CD4-positive, alpha-beta memory T cell (primary cell): ENCODE results near the gene SCRN1. TPM values are rescaled to one million over a fixed set of nuclear protein-coding genes. Genes with fewer than 3 reads are reported as not detected.

Experiments
- CTCF ChIA-PET: fragments of 350-600 bp; sonication (Branson Sonifier 250); formaldehyde crosslinking; loops from one replicate; lab custom pipeline; 2021; ENCODE audit warnings: inconsistent platforms; ENCODE audit not compliant: partially characterized antibody; lab: Charles Lee
- POLR2A ChIA-PET: fragments of 350-600 bp; sonication (Branson Sonifier 250); formaldehyde crosslinking; loops from one replicate; lab custom pipeline; 2021; ENCODE audit not compliant: partially characterized antibody; lab: Charles Lee
- DNase-seq, 5 donors: peaks; one replicate each; pipeline versions ENCODE4 v3.0.0 to v3.0.0-alpha.2; 2020 to 2022; ENCODE audit warnings: mixed read lengths in 1 of 5
- H3K27ac ChIP-seq: one replicate; pipeline ENCODE4 v1.7.0; 2013; ENCODE audit warnings: low read depth, low read length
- H3K27me3 ChIP-seq: 2 replicates; pipeline ENCODE4 v1.7.0; 2013; ENCODE audit warnings: mild to moderate bottlenecking, low read length, moderate library complexity; ENCODE audit not compliant: insufficient read depth
- H3K36me3 ChIP-seq: 2 replicates; pipeline ENCODE4 v1.7.0; 2013; ENCODE audit warnings: mild to moderate bottlenecking, low read length, moderate library complexity; ENCODE audit not compliant: insufficient read depth
- H3K4me1 ChIP-seq: 2 replicates; pipeline ENCODE4 v1.7.0; 2013; ENCODE audit warnings: mild to moderate bottlenecking, low read length, moderate library complexity; ENCODE audit not compliant: insufficient read depth
- H3K4me3 ChIP-seq, 2 donors: one replicate each; pipeline ENCODE4 v1.7.0; 2013; ENCODE audit warnings: low read length in 2 of 2, mild to moderate bottlenecking in 1 of 2
- H3K9me3 ChIP-seq, 2 donors: one replicate each; pipeline ENCODE4 v1.7.0; 2013; ENCODE audit warnings: low read length in 2 of 2, control low read depth in 1 of 2; ENCODE audit not compliant: control insufficient read depth in 1 of 2
- H3K27ac Mint-ChIP-seq, 7 donors: one replicate each; pipeline ENCODE4 v1.8.0; 2020 to 2021; ENCODE audit warnings: mixed read lengths in 7 of 7, mild to moderate bottlenecking in 6 of 7, inconsistent platforms in 3 of 7, moderate library complexity in 3 of 7
- H3K27me3 Mint-ChIP-seq, 2 donors: one replicate each; pipeline ENCODE4 v1.8.0; 2020 to 2021; ENCODE audit warnings: mixed read lengths in 2 of 2
- H3K36me3 Mint-ChIP-seq, 2 donors: one replicate each; pipeline ENCODE4 v1.8.0; 2020 to 2021; ENCODE audit warnings: mixed read lengths in 2 of 2, inconsistent platforms in 1 of 2, mild to moderate bottlenecking in 1 of 2
- H3K4me1 Mint-ChIP-seq, 4 donors: one replicate each; pipeline ENCODE4 v1.8.0; 2020 to 2021; ENCODE audit warnings: mixed read lengths in 4 of 4, mild to moderate bottlenecking in 1 of 4
- H3K4me3 Mint-ChIP-seq, 8 donors: one replicate each; pipeline ENCODE4 v1.8.0; 2020 to 2021; ENCODE audit warnings: mixed read lengths in 8 of 8, mild to moderate bottlenecking in 7 of 8, moderate library complexity in 6 of 8, inconsistent platforms in 3 of 8
- H3K9me3 Mint-ChIP-seq, 8 donors: one replicate each; pipeline ENCODE4 v1.8.0; 2020 to 2021; ENCODE audit warnings: mixed read lengths in 8 of 8, mild to moderate bottlenecking in 5 of 8, inconsistent platforms in 3 of 8, moderate library complexity in 1 of 8
- intact Hi-C: fragments of 100-400 bp; cut with micrococcal nuclease; formaldehyde crosslinking; loops from one replicate; pipeline ENCODE4 v1.15.1; 2023
- polyA plus RNA-seq, 2 donors: library from polyadenylated mRNA; unstranded; fragments of 300-500 nt; fragmentation: Illumina TruSeq; gene quantifications; one replicate each; pipeline ENCODE4 v1.2.3, GENCODE V29; 2021
- total RNA-seq, 2 experiments: library from RNA; stranded (reverse); gene quantifications; one replicate each; pipeline ENCODE4 v1.2.3, GENCODE V29; 2021

SCRN1 gene
- total and polyA plus RNA-seq, 4 experiments from 2014 or later: 2.0 to 2.9 (median 2.4) TPM

DNA sequence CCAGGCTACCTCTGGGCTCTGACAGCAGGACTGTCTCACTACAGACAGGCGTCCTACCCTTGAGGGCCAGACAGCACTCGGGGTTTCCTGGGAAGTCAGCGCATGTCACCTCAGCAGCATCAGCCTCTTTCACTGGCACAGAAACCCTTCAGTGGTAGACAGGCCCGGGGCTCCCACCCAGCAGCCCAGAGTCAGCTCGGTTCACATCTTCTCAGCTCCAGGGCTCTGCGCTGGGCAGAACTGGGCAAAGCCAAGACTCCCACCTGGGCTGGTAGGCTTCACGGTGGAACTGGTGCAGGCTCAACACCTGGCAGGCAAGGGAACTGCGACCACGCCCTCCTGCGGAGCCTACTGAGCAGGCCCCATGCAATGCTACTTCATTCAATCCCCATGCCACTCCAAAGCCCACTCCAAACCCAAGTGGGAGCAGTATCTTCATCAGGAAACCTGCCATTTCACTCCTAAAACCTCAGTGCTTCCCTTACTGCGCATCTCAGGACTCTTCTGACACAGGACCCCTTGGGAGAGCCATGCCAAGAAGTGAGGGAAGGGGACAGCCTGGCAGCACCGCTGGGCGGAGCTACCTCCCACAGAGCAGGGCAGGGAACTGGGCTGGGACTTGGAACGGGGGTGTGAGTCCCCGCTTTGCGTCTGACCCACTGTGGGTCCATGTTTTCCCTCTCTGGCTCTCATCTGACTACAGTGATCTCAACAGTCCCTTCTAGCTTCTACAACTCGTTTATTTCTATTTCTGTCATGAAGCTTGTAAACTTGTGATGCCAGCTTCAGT is 60.4 kb downstream of the SCRN1 start:
- Mint-ChIP-seq H3K27me3 (peaks cover 3 to 16% of the 10 kb centered on the region in 2 donors), H3K4me3 (no peak overlapping the region), H3K36me3 (no peaks in the 10 kb centered on the region), H3K9me3 (peaks cover 0 to 3% (median 0%) of the 10 kb centered on the region in 8 donors), H3K4me1 (no peaks in the 10 kb centered on the region), H3K27ac (no peak overlapping the region)
- Histone ChIP-seq H3K27me3 (no peaks in the 10 kb centered on the region), H3K9me3 (no peaks in the 10 kb centered on the region), H3K4me3 (no peak overlapping the region), H3K4me1 (no peaks in the 10 kb centered on the region), H3K36me3 (no peaks in the 10 kb centered on the region), H3K27ac (no peak overlapping the region)
- CTCF ChIA-PET: interaction anchor here (1.7 to 4.2 kb wide), 2 partner anchors 7 to 22 kb away, joined by 4 to 29 read pairs; no protein-coding TSS in a partner anchor
- POLR2A ChIA-PET: no interaction called here
- intact Hi-C loops: no loop called here
- no peak for DNase-seq

- POLR2A ChIA-PET: no interaction called here
- peaks cover 0 to 3% (median 0%) of the 10 kb centered on the region in 8 donors for H3K9me3 Mint-ChIP-seq
- no peaks in the 10 kb centered on the region for H3K27me3 ChIP-seq
- H3K27me3 Mint-ChIP-seq: peaks cover 3 to 12% of the 10 kb centered on the region in 2 donors
- no peaks in the 10 kb centered on the region for H3K36me3 ChIP-seq
- H3K4me1 ChIP-seq: no peaks in the 10 kb centered on the region
- CTCF ChIA-PET: interaction anchor here (0.8 to 1.9 kb wide), 2 partner anchors 9 to 135 kb away, joined by 3 to 5 read pairs; no protein-coding TSS in a partner anchor
- H3K36me3 Mint-ChIP-seq: no peaks in the 10 kb centered on the region
- DNase-seq: no peak
- H3K27ac ChIP-seq: no peak overlapping the region
- intact Hi-C loops: no loop called here
- H3K4me3 Mint-ChIP-seq: no peak overlapping the region
- no peaks in the 10 kb centered on the region for H3K9me3 ChIP-seq
- no peak overlapping the region for H3K27ac Mint-ChIP-seq
- H3K4me1 Mint-ChIP-seq: no peaks in the 10 kb centered on the region
- H3K4me3 ChIP-seq: no peak overlapping the region
These were observed 62.9 kb downstream of the SCRN1 start for GRCh38 chr7:29926741-29927140.

GRCh38 chr7:29926216-29926615 is 63.4 kb downstream of the SCRN1 start:
- ChIA-PET POLR2A (no interaction called here), CTCF (interaction anchor here (0.8 to 1.9 kb wide), 3 partner anchors 8 to 136 kb away, joined by 3 to 5 read pairs (median 3); no protein-coding TSS in a partner anchor)
- no peak overlapping the region for H3K4me3 Mint-ChIP-seq

DNA sequence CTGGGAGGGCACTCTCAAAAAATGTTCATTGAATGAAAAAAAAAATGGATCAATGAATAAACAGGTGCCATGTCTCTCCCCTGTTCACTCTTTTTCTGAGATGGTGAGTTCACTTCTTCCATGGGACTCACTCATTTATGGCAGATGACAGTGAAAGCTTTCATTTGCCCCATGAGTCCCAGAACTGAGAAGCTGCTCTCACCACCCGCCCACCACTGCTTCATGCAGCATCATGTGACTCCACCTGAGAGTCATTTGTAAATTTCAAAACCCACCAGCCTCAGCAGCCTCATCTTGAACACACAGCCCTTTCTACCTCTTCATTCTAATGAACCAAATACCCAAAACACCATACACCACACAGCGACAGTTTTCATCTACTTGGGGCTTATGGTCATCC is 64.9 kb downstream of the SCRN1 start:
- Mint-ChIP-seq H3K9me3 (no peaks in the 10 kb centered on the region), H3K27me3 (peaks cover 5 to 7% of the 10 kb centered on the region in 2 donors), H3K4me1 (no peaks in the 10 kb centered on the region), H3K27ac (no peak overlapping the region), H3K36me3 (no peaks in the 10 kb centered on the region), H3K4me3 (no peak overlapping the region)
- intact Hi-C loops: no loop called here
- H3K4me3 ChIP-seq: no peak overlapping the region
- no peaks in the 10 kb centered on the region for H3K27me3 ChIP-seq
- ChIA-PET CTCF (no interaction called here), POLR2A (no interaction called here)
- H3K9me3 ChIP-seq: no peaks in the 10 kb centered on the region
- H3K4me1 ChIP-seq: no peaks in the 10 kb centered on the region
- no peaks in the 10 kb centered on the region for H3K36me3 ChIP-seq
- H3K27ac ChIP-seq: no peak overlapping the region
- no peak for DNase-seq

More at GRCh38 chr7:29926216-29926615, 63.4 kb downstream of the SCRN1 start:
- no peak overlapping the region for H3K27ac Mint-ChIP-seq
- Histone ChIP-seq H3K36me3 (no peaks in the 10 kb centered on the region), H3K9me3 (no peaks in the 10 kb centered on the region), H3K27ac (no peak overlapping the region), H3K27me3 (no peaks in the 10 kb centered on the region), H3K4me3 (no peak overlapping the region), H3K4me1 (no peaks in the 10 kb centered on the region)
- H3K27me3 Mint-ChIP-seq: peaks cover 5 to 10% of the 10 kb centered on the region in 2 donors
- no peak for DNase-seq
- no peaks in the 10 kb centered on the region for H3K4me1 Mint-ChIP-seq
- H3K9me3 Mint-ChIP-seq: peaks cover 0 to 3% (median 0%) of the 10 kb centered on the region in 8 donors
- H3K36me3 Mint-ChIP-seq: no peaks in the 10 kb centered on the region
- intact Hi-C loops: no loop called here

GRCh38 chr7:29924006-29924405 is 65.6 kb downstream of the SCRN1 start:
- Mint-ChIP-seq H3K36me3 (no peaks in the 10 kb centered on the region), H3K4me3 (no peak overlapping the region), H3K27ac (no peak overlapping the region), H3K27me3 (peaks cover 5 to 10% of the 10 kb centered on the region in 2 donors), H3K9me3 (no peaks in the 10 kb centered on the region), H3K4me1 (no peaks in the 10 kb centered on the region)
- intact Hi-C loops: no loop called here
- Histone ChIP-seq H3K27me3 (no peaks in the 10 kb centered on the region), H3K9me3 (no peaks in the 10 kb centered on the region), H3K27ac (no peak overlapping the region), H3K36me3 (no peaks in the 10 kb centered on the region), H3K4me3 (no peak overlapping the region), H3K4me1 (no peaks in the 10 kb centered on the region)
- DNase-seq: no peak
- ChIA-PET POLR2A (no interaction called here), CTCF (no interaction called here)

GRCh38 chr7:29922921-29923700 is 66.5 kb downstream of the SCRN1 start:
- Histone ChIP-seq H3K9me3 (no peaks in the 10 kb centered on the region), H3K4me3 (no peak overlapping the region), H3K36me3 (no peaks in the 10 kb centered on the region), H3K4me1 (no peaks in the 10 kb centered on the region), H3K27me3 (no peaks in the 10 kb centered on the region), H3K27ac (no peak overlapping the region)
- intact Hi-C loops: no loop called here
- H3K4me3 Mint-ChIP-seq: no peak overlapping the region
- H3K4me1 Mint-ChIP-seq: no peaks in the 10 kb centered on the region
- ChIA-PET CTCF (interaction anchor here (2.0 to 3.7 kb wide), 3 partner anchors 8 to 16 kb away, joined by 6 to 29 read pairs (median 14); no protein-coding TSS in a partner anchor), POLR2A (no interaction called here)
- no peaks in the 10 kb centered on the region for H3K9me3 Mint-ChIP-seq
- H3K27ac Mint-ChIP-seq: no peak overlapping the region
- peaks cover 5 to 6% of the 10 kb centered on the region in 2 donors for H3K27me3 Mint-ChIP-seq
- no peak for DNase-seq
- no peaks in the 10 kb centered on the region for H3K36me3 Mint-ChIP-seq
